Stimulated activated memory B cell treated with anti-CD40 and anti-IgM and Interleukin-4, amounts not matched to agents 10 μg/mL and 1 μg/mL and 100 μg/mL, for 72 hours (primary cell): ENCODE results near the gene PFN3.
A peak's percentile ranks its signal among the peaks of the same experiment; 100 is the strongest.

Experiments used
- ATAC-seq: fragments of 150-1000 bp; cut with Tn5 transposase; 2 replicates; pipeline ENCODE4 v1.10.0; 2021
- H3K27ac Mint-ChIP-seq: one replicate; pipeline ENCODE4 v1.8.0; 2022; ENCODE audit warnings: mild to moderate bottlenecking, mixed read lengths
- H3K27me3 Mint-ChIP-seq: one replicate; pipeline ENCODE4 v1.8.0; 2022; ENCODE audit warnings: mixed read lengths
- H3K36me3 Mint-ChIP-seq: one replicate; pipeline ENCODE4 v1.8.0; 2022; ENCODE audit warnings: mixed read lengths
- H3K4me1 Mint-ChIP-seq: one replicate; pipeline ENCODE4 v1.8.0; 2022; ENCODE audit warnings: mixed read lengths
- H3K4me3 Mint-ChIP-seq: one replicate; pipeline ENCODE4 v1.8.0; 2022; ENCODE audit warnings: mild to moderate bottlenecking, moderate library complexity, mixed read lengths
- H3K9me3 Mint-ChIP-seq: one replicate; pipeline ENCODE4 v1.8.0; 2022; ENCODE audit warnings: mixed read lengths

Gene PFN3, protein sequence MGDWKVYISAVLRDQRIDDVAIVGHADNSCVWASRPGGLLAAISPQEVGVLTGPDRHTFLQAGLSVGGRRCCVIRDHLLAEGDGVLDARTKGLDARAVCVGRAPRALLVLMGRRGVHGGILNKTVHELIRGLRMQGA

DNA sequence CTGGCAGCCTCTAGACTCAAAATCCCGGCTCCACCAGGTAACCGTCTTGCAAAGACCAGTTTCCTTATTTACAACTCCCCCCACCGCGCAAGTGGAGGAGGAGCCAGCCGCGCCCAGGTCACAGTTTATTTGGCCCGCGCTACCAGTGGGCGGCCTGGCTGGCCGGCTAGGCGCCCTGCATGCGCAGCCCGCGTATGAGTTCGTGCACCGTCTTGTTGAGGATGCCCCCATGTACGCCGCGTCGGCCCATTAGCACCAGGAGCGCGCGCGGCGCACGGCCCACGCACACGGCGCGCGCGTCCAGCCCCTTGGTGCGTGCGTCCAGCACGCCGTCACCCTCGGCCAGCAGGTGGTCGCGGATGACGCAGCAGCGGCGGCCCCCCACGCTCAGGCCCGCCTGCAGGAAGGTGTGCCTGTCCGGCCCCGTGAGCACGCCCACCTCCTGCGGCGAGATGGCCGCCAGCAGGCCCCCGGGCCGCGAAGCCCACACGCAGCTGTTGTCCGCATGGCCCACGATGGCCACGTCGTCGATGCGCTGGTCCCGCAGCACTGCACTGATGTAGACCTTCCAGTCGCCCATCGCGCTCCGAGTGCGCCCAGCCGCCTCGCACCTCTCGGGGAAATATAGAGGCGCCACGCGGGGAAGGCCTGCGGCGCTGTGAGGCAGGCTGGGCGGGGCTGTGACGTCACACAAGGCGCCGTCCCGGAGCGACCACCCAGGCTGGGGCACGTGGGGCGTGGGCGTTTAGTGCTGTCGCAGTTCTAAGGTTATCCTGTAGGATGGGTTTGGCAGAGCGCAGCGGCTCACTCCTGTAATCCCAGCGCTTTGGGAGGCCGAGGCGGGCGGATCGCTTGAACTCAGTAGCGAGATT, at the start of gene PFN3:
PFN3 (minus strand) TSS at position 665 of the 872 bp plus-strand sequence; CDS start at position 580, 85 bp downstream.
- ATAC-seq, result no peak
- Mint-ChIP-seq H3K9me3 (no peaks in the 10 kb centered on the region), H3K36me3 (no peaks in the 10 kb centered on the region), H3K27ac (no peak within 1 kb of the TSS), H3K4me1 (peaks cover 31% of the 10 kb centered on the region), H3K27me3 (peaks cover 27% of the 10 kb centered on the region), H3K4me3 (no peak within 1 kb of the TSS)

DNA sequence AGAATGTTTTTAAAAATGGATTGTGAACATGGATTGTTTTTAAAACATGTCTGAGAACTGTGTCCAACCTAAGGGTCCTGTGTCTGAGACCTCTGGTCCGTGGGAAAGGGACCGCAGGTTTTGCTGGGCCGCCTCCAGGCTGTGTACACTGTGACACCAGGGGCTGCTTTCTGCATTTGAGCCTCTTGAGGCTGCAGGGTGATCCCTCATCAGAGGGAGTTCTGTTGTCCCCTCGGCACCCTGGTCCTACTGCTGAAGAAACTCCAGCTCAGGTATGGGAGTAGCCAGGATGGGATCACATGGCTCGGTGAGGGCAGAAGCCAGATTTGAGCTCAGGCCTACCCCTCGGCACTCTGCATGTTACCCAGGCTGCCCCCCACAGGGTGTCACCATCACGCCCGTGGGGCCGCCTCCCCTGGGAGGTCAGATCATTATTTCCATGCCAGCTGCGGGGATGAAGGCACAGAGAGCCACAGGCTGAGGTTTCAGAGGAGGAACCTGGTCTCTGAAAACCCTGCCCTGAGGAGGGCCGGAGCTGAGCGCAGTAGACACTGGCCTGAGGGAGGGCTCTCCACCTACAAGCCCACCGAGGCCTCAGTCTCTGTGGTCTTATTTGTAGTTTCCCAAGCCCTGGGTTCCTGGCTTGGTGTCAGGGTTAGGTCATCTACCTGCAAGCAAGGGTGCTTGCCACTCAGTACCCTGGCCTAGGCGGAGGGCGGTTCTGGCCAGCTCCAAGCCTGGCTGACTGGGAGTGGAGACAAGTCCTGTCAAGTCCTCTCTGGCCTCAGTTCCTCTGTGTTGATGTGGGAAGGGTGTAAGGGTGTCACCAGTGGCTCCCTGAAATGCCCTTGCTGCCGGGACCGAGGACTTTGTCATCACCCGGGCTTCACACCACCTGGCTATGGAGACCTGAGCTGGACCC, 48.9 kb upstream of the PFN3 start:
- H3K27me3 Mint-ChIP-seq, result no peaks in the 10 kb centered on the region
- H3K4me1 Mint-ChIP-seq, result peaks cover 61% of the 10 kb centered on the region

DNA sequence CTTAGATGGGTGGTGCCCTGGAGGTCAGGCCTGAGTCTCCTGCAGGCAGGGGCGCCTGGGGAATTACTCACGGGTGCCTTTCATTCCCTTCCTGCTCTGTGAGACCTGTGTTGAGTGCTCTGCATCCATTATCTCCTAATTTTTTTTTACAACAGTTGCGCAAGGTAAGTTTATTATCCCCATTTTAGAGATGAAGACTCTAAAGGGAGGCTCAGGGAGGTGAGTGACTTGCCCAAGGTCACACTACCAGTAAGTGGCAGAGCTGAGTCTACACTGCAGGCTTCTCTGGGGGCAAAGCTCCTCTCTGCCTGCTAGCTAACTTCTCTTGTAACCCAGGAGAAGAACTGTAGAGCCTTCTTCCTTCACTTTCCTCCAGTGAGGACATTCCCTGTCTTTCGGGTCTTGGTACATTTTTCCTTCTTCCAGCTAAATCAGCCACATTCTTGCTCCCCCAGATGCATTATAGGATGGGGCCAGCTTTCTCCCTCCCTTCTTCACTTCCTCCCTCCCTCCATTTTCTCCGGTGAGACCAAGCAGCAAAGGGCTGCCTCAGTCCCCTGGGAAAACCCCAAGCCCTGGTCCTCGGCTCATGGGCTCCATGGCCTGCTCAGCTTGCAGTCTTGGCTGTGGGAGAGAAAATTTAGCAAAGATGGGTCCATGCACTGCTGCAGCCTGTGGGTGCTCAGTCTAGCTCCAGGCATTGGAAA, 47.9 kb upstream of the PFN3 start:
- H3K4me1 Mint-ChIP-seq, result peaks cover 60% of the 10 kb centered on the region
- no peaks in the 10 kb centered on the region for H3K27me3 Mint-ChIP-seq
- H3K27ac Mint-ChIP-seq, result peak overlapping the region; percentile 13
- H3K36me3 Mint-ChIP-seq, result no peaks in the 10 kb centered on the region
- no peak for ATAC-seq
- H3K9me3 Mint-ChIP-seq, result no peaks in the 10 kb centered on the region
- H3K4me3 Mint-ChIP-seq, result peak overlapping the region; percentile 52

More for the DNA sequence above, 48.9 kb upstream of the PFN3 start:
- H3K9me3 Mint-ChIP-seq, result no peaks in the 10 kb centered on the region
- no peak overlapping the region for H3K27ac Mint-ChIP-seq
- H3K4me3 Mint-ChIP-seq, result no peak overlapping the region
- H3K36me3 Mint-ChIP-seq, result no peaks in the 10 kb centered on the region
- no peak for ATAC-seq

DNA sequence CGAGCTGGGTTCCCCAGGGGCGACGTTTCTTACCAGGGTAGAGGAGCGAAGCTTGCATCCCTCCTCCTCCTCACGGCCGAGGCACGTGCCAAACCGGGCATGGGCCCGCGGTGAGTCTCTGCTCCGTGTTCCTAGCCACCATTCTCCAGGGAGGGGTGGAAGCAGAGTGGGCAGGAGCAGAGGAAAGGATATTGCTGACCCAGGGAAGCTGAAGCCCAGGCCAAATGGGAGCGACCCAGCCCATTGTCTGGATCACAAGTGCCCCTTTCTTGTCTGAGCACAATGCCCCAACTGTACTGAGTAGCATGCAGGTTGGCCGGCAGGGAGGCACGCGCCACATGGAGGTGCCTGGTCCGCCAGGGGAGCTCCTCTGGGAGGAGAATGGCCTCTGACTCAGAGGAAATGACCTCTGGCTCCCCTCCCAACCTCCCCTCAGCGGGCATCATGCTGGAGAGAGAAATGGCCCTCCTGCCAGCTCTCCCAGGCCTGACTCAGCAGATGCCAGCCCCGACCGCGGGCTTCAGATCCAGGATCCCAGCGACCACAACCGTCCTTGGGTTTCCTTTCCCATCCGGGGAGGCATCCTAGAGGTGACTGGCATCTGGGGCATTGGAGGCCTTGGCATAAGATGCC, 47.3 kb upstream of the PFN3 start:
- H3K4me3 Mint-ChIP-seq, result peak overlapping the region; percentile 52
- peak overlapping the region; percentile 24 for H3K27ac Mint-ChIP-seq
- no peak for ATAC-seq
- H3K27me3 Mint-ChIP-seq, result no peaks in the 10 kb centered on the region
- H3K9me3 Mint-ChIP-seq, result no peaks in the 10 kb centered on the region
- H3K36me3 Mint-ChIP-seq, result no peaks in the 10 kb centered on the region
- peaks cover 54% of the 10 kb centered on the region for H3K4me1 Mint-ChIP-seq

DNA sequence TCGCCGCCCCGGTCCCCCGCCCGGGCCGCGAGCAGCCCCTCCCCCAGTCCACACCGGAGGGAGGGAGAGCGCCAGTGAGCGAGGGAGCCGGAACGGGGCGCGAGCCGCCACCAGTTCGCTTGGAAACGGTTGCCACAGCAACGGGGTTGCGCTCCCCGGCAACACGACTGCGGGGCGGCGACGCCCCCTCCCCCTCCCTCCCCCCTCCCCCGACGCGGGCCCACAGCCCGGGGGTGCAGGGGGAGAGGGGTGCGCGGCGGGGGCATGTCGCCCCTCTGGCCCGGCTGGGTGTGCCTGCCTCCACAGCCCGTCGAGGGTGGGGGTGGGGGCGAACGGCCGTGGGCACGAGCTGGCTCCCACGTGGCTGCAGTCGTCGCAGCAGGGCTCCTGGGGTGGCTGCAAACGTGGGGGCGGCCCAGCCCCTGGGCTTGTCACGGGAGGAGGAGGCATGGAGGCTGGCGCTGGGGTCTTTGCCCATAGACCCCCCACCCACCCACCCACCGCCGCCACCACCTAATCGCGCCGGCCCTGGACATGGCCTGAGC, 46.7 kb upstream of the PFN3 start:
- H3K9me3 Mint-ChIP-seq, result no peaks in the 10 kb centered on the region
- no peaks in the 10 kb centered on the region for H3K27me3 Mint-ChIP-seq
- peaks cover 52% of the 10 kb centered on the region for H3K4me1 Mint-ChIP-seq
- H3K4me3 Mint-ChIP-seq, result peak overlapping the region; percentile 33
- peaks cover 3% of the 10 kb centered on the region for H3K36me3 Mint-ChIP-seq
- no peak overlapping the region for H3K27ac Mint-ChIP-seq
- ATAC-seq, result peak; percentile 24

DNA sequence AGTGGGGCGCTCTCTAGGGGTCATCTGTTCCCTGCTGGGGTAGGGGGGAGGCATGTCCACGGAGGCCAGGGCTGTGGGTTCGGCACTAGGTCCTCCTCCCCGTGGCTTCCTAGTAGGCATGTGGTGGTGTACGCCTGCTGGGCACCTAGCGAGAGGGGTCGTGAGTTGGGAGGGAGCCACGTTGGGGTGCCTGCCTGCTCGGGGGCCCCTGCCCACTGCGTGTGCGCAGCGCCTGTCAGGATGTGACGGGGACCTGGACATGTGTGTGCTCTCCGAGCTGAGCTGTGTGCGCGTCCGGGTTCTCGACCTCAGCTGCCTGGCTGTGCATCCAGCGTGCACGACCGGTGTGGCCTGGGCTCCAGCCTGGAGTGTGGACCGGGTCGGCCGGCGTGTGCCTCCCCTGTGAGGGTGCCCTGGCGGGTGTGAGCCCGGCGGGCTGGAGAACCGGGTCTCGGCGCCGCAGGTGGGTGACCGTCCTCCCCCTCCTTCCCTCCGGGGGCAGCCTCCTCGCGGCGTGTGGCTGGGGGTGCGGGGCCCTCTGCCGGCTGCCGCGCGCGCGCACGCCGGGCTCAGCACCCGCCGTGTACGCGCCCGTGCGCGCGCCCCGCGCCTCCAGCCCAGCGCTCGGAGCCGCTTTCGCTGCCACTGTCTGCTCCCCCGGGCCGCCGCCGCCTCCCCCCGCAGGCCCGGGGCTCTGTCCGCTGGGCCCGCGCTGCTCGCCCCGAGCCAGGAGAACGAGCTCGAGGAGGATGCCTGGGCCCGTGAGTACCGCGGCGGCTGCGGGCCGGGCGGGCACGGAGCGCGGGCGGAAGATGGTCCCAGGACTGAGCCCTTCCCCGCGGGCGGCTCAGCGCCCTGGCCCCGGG, 46.0 kb upstream of the PFN3 start, which contains the start of gene PRR7:
PRR7 (plus strand) TSS at position 615 of the 866 bp plus-strand sequence. CDS start 8,254 bp downstream, outside the sequence.
- peak; percentile 83 for ATAC-seq
- peak within 1 kb of the TSS; percentile 80 for H3K4me3 Mint-ChIP-seq
- H3K9me3 Mint-ChIP-seq, result no peaks in the 10 kb centered on the region
- H3K4me1 Mint-ChIP-seq, result peaks cover 48% of the 10 kb centered on the region
- H3K27me3 Mint-ChIP-seq, result no peaks in the 10 kb centered on the region
- H3K27ac Mint-ChIP-seq, result peak within 1 kb of the TSS; percentile 46
- peaks cover 10% of the 10 kb centered on the region for H3K36me3 Mint-ChIP-seq

DNA sequence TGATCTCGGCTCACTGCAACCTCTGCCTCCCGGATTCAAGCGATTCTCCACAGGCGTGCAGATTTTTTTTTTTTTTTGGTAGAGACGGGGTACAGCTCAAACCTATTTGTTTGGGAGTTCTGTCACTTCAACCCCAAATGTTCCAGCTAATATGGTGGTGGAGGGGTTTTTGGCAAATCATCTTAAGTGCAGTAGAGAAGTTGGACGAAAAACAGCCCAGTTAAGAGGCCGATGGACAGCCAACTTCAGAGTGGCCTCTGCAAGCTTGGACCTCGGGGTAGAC, 45.4 kb upstream of the PFN3 start:
- Mint-ChIP-seq H3K27ac (peak overlapping the region; percentile 46), H3K4me1 (peaks cover 48% of the 10 kb centered on the region), H3K4me3 (peak overlapping the region; percentile 80)

DNA sequence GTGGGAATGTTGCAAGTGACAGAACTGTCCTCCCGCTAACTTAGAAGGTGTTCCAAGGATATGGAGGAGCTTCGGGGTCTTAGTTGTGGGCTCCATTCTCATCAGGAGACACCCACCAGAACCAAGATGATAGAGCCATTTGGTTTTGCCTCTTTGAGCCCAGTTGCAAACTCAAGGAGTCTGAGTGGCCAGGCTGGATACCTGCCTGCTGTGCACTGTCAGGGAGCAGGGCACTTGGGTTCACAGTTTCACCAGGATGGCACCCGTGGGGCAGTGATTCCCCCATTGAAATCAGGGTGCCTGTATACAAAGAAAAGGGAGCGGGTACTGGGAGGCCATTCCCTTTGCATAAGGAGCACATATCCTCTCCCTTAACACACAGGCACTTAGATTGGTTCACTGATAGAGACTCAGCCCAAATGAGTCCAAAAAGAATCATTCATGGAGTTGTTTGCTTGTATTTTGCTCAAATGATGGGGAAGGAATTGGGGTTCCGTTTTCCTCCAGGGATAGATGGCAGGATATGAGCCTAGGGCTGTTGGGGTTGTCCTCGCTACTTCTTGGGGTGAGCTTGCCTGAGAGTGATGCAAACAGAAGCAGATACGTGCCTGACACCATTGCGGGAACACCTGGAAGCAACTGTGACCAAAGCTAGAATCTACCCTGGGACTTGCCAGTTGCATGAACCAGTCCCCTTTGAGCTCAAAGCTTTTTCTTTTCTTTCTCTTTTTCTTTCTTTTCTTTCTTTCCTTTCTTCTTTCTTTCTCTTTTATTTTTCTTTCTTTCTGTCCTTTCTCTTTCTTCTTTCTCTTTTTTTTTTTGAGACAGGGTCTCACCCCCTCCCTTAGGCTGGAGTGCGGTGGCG, 44.8 kb upstream of the PFN3 start:
- no peaks in the 10 kb centered on the region for H3K27me3 Mint-ChIP-seq
- peaks cover 13% of the 10 kb centered on the region for H3K36me3 Mint-ChIP-seq
- ATAC-seq, result no peak
- H3K4me3 Mint-ChIP-seq, result peak overlapping the region; percentile 80
- peaks cover 48% of the 10 kb centered on the region for H3K4me1 Mint-ChIP-seq
- H3K27ac Mint-ChIP-seq, result peak overlapping the region; percentile 46
- H3K9me3 Mint-ChIP-seq, result no peaks in the 10 kb centered on the region

More for the DNA sequence above, 45.4 kb upstream of the PFN3 start:
- H3K36me3 Mint-ChIP-seq, result peaks cover 13% of the 10 kb centered on the region
- no peaks in the 10 kb centered on the region for H3K9me3 Mint-ChIP-seq
- no peak for ATAC-seq
- no peaks in the 10 kb centered on the region for H3K27me3 Mint-ChIP-seq

DNA sequence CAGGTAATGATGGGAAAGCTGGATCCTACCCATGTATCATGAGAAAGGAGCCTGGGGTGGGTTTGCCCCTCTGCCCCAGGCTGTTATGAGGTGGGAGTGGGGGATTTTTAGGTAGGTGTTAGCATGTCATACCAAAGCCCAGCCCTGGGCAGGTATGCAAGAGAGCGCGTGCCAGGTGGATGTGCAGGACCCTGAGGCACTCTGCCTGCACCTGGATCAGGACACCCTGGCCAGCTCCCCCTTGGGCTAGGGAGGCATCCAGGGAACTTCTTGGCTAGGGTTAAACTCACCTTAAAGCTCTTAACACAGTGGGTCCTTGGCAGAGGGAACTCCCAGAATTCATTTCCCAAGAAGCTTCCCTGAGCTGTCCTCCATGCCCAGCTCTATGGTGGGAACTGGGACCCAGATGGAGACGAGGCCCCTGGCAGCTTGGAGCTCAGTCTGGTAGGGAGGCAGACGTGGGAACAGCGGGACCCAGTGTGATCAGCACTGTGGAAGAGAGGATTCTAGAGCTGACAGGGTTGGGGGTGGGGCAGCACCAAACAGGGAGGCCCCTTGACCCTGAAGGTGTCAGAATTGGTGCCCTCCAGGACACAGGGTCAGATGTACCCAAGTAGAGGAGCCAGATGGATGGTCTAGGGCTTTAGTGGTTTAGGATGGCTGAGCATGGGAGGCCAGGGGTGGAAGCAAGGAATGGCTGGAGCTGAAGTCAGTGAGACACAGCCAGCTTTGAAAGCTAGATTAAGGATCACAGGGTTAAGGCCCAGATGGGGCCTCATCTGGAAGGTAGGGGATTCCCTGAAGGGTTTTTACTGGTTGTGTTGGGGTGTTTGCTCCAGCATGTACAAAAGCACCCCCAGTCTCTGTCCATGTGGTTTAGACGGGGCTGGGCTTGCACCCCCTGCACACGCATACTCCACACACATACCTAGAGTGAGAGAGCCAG, 43.9 kb upstream of the PFN3 start:
- H3K36me3 Mint-ChIP-seq, result peaks cover 22% of the 10 kb centered on the region
- peaks cover 46% of the 10 kb centered on the region for H3K4me1 Mint-ChIP-seq
- no peak overlapping the region for H3K4me3 Mint-ChIP-seq
- H3K27ac Mint-ChIP-seq, result peak overlapping the region; percentile 46
- no peaks in the 10 kb centered on the region for H3K27me3 Mint-ChIP-seq
- no peaks in the 10 kb centered on the region for H3K9me3 Mint-ChIP-seq
- ATAC-seq, result no peak

DNA sequence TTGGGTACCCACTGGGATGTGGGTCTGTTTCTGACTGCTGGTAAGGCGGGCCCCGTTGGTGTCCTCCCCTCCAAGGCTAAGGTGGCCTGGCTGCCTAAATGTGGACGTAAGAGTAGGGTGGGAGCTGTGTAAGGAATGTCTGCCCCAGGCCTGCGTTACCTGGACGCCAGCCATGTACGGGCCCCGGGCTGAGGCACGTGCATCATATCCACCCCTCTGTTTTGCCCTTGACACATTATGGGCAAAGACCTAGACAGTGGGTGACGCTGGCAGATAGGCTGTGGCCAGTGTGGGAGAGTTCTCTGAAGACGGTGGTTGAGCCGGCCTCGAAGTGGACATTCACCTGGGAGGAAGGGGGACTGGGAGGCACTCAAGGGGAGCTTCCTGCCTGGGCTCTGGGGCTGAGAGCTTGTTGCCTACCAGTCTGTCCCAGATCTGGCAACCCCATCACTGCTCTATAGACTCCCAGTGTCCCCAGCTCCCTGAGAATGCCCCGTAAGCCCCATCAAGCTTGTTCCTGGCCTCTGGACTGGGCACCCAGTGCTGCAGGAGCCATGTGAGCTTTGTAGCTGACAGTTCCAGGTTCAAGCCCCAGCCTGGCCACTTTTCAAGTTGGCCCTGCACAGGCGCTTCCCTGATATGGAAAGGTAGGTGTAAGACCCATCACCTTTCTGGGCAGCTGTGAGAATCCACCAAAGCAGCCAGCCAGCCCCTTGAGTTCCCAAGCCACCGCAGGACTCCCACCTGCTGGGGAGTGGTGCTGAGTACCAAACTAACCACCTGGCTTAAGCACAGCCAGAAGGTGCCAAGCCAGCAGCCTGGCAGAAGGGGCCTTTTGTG, 42.9 kb upstream of the PFN3 start:
- no peak for ATAC-seq
- Mint-ChIP-seq H3K9me3 (no peaks in the 10 kb centered on the region), H3K27ac (peak overlapping the region; percentile 46), H3K36me3 (peaks cover 29% of the 10 kb centered on the region), H3K4me3 (no peak overlapping the region), H3K27me3 (no peaks in the 10 kb centered on the region), H3K4me1 (peaks cover 37% of the 10 kb centered on the region)

DNA sequence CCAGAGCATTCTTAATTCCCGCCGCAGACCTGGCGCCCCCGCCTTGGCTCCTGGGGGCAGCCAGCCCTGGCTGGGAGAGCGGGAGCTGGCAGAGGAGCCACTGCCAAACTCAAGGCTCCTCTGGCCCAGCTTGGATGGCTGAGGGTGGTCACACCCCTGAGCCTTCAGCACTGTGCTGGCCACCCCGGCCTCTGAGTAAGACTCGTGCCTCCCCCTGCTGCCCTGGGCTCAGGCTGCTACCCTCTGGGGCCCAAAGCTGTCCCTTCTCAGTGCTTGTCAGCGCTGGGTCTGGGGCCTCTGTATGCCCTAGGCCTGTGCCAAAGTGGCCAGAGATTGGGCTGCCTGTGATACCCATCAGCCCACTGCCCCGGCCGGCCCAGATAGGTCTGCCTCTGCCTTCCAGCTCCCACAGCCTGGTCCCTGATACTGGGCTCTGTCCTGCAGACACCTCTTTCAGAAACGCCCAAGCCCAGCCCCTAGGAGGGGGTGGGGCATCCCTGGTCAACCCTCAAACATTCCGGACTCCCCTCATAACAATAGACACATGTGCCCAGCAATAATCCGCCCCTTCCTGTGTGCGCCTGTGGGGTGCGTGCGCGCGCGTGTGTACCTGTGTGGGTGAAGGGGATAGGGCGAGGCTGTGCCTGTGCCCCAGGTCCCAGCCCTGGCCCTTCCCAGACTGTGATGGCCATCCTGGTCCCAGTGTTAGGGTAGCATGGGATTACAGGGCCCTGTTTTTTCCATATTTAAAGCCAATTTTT, 41.8 kb upstream of the PFN3 start:
- H3K4me3 Mint-ChIP-seq, result no peak overlapping the region
- no peak overlapping the region for H3K27ac Mint-ChIP-seq
- no peaks in the 10 kb centered on the region for H3K9me3 Mint-ChIP-seq
- peaks cover 33% of the 10 kb centered on the region for H3K4me1 Mint-ChIP-seq
- H3K27me3 Mint-ChIP-seq, result no peaks in the 10 kb centered on the region
- H3K36me3 Mint-ChIP-seq, result peaks cover 40% of the 10 kb centered on the region
- no peak for ATAC-seq
